NAMALWA (cell line): Measurements from ENCODE around the gene LRRC8C.
A peak's percentile ranks its signal among the peaks of the same experiment; 100 is the strongest.
"Not testable (repeated sequence)": the region's sequence is repeated elsewhere in the genome, so short reads cannot be mapped to it uniquely, and the experiment has no call there.

Experiments used
- DNase-seq: peaks from one replicate; pipeline ENCODE4 v3.0.0-alpha.2; 2015; ENCODE audit warnings: low spot score

The LRRC8C gene

GRCh38 chr1:89632657-89633247 lies at the start of gene LRRC8C:
LRRC8C (plus strand) TSS chr1:89633120; CDS start chr1:89686474, 53,354 bp downstream.
- DNase-seq, result peak; percentile 67

- no peak for DNase-seq
Measured at GRCh38 chr1:89584211-89584610, 48.7 kb upstream of the LRRC8C start.

- no peak for DNase-seq
Measured at GRCh38 chr1:89584781-89585180, 48.1 kb upstream of the LRRC8C start.

GRCh38 chr1:89587729-89588161 lies 45.2 kb upstream of the LRRC8C start:
- DNase-seq, result no peak

GRCh38 chr1:89588480-89588879 lies 44.4 kb upstream of the LRRC8C start:
- DNase-seq, result no peak

GRCh38 chr1:89589515-89589914 lies 43.4 kb upstream of the LRRC8C start:
- no peak for DNase-seq

GRCh38 chr1:89590341-89591080 lies 42.4 kb upstream of the LRRC8C start:
- no peak for DNase-seq

- DNase-seq, result not testable (repeated sequence)
Measured at GRCh38 chr1:89592861-89593302, 40.0 kb upstream of the LRRC8C start.

- DNase-seq, result no peak
Measured at GRCh38 chr1:89594096-89594740, 38.7 kb upstream of the LRRC8C start.

GRCh38 chr1:89596698-89597097 lies 36.2 kb upstream of the LRRC8C start:
- DNase-seq, result no peak

GRCh38 chr1:89598450-89599331 lies 34.2 kb upstream of the LRRC8C start:
- DNase-seq, result peak; percentile 67

GRCh38 chr1:89599332-89599630 lies 33.6 kb upstream of the LRRC8C start:
- no peak for DNase-seq

- DNase-seq, result no peak
Measured at GRCh38 chr1:89600451-89601224, 32.3 kb upstream of the LRRC8C start.

GRCh38 chr1:89602871-89603404 lies 30.0 kb upstream of the LRRC8C start:
- DNase-seq, result no peak

- DNase-seq, result no peak
Measured at GRCh38 chr1:89603651-89604413, 29.1 kb upstream of the LRRC8C start.

- no peak for DNase-seq
Measured at GRCh38 chr1:89604414-89604735, 28.5 kb upstream of the LRRC8C start.

GRCh38 chr1:89605692-89606091 lies 27.2 kb upstream of the LRRC8C start:
- no peak for DNase-seq

- DNase-seq, result no peak
Measured at GRCh38 chr1:89606227-89606980, 26.5 kb upstream of the LRRC8C start.

- no peak for DNase-seq
Measured at GRCh38 chr1:89607156-89607555, 25.8 kb upstream of the LRRC8C start.
